GM10248 (cell line): ENCODE measurements around the gene CLEC11A.
A peak's percentile ranks its signal among the peaks of the same experiment; 100 is the strongest.

Experiments
- CTCF ChIA-PET: fragments of 300-600 bp; sonication (Branson Sonifier 250); formaldehyde crosslinking; extraction: SDS; loops from one replicate; lab custom pipeline; 2021; ENCODE audit warnings: antibody characterized with exemption; lab: Yijun Ruan, JAX
- POLR2A ChIA-PET: fragments of 350-650 bp; sonication (Branson Sonifier 250); formaldehyde crosslinking; extraction: SDS; loops from one replicate; lab custom pipeline; 2020; ENCODE audit warnings: antibody characterized with exemption; lab: Yijun Ruan, JAX
- DNase-seq: peaks from one replicate; pipeline ENCODE4 v3.0.0; 2012; ENCODE audit errors: extremely low spot score
- TF ChIP-seq, protein P1 (sequence below): IDR thresholded peaks from 2 replicates; pipeline ENCODE4 v1.5.1; 2012; ENCODE audit warnings: mild to moderate bottlenecking, low read depth; ENCODE audit errors: extremely low read depth, missing control alignments, control extremely low read depth

CLEC11A gene

DNA sequence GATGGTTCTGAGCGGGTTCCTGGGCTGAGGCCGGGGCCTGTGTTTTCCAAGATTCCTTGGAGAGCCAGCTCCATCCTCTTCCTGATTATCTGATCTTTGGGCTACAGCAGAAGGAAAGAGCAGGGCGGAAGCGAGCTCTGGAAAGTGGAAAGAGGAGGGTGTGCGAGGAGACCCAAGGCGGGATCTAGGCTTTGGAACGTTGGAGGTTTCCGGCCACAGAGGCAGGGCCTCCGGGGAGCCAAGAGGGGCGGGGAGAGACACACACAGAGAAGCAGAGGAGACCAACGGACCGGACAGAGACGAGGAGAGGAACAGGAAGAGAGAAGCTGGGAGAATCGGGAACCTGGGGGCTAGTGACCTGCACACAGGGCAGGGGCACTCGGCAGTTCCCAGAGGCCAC is at the start of gene CLEC11A:
Gene CLEC11A (plus strand): TSS at position 296 of the 400 bp plus-strand sequence. CDS start 162 bp downstream, outside the sequence.
- ChIA-PET CTCF (no interaction called here), POLR2A (no interaction called here)
- TF ChIP-seq, protein P1, sequence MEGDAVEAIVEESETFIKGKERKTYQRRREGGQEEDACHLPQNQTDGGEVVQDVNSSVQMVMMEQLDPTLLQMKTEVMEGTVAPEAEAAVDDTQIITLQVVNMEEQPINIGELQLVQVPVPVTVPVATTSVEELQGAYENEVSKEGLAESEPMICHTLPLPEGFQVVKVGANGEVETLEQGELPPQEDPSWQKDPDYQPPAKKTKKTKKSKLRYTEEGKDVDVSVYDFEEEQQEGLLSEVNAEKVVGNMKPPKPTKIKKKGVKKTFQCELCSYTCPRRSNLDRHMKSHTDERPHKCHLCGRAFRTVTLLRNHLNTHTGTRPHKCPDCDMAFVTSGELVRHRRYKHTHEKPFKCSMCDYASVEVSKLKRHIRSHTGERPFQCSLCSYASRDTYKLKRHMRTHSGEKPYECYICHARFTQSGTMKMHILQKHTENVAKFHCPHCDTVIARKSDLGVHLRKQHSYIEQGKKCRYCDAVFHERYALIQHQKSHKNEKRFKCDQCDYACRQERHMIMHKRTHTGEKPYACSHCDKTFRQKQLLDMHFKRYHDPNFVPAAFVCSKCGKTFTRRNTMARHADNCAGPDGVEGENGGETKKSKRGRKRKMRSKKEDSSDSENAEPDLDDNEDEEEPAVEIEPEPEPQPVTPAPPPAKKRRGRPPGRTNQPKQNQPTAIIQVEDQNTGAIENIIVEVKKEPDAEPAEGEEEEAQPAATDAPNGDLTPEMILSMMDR, result no peak
- no peak for DNase-seq

- POLR2A ChIA-PET, result no interaction called here
- CTCF ChIA-PET, result no interaction called here
- TF ChIP-seq, protein P1, result no peak
- DNase-seq, result no peak
Measured at GRCh38 chr19:50676625-50677197, 46.5 kb upstream of the CLEC11A start.

GRCh38 chr19:50677636-50678035 is 45.5 kb upstream of the CLEC11A start:
- TF ChIP-seq, protein P1, result no peak
- ChIA-PET POLR2A (no interaction called here), CTCF (no interaction called here)
- no peak for DNase-seq

DNA sequence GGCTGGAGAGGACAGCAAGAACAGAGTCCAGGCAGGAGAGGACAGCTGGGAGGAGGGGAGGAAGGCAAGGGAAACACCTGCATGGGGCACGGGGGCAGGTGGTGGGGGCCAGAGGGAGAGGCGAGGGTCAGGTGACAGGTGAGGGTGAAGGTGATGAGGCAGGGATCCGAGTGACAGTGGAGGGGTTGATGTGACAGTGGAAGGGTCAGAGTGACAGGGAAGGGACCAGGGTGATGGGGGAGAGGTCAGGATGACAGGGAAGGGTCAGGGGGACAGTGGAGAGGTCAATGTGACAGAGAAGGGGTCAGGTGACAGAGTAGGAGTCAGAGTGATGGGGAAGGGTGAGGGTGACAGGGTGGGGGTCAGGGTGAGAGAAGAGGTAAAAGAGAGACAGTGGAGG is 44.8 kb upstream of the CLEC11A start:
- TF ChIP-seq, protein P1, result no peak
- POLR2A ChIA-PET, result no interaction called here
- DNase-seq, result no peak
- CTCF ChIA-PET, result no interaction called here

DNA sequence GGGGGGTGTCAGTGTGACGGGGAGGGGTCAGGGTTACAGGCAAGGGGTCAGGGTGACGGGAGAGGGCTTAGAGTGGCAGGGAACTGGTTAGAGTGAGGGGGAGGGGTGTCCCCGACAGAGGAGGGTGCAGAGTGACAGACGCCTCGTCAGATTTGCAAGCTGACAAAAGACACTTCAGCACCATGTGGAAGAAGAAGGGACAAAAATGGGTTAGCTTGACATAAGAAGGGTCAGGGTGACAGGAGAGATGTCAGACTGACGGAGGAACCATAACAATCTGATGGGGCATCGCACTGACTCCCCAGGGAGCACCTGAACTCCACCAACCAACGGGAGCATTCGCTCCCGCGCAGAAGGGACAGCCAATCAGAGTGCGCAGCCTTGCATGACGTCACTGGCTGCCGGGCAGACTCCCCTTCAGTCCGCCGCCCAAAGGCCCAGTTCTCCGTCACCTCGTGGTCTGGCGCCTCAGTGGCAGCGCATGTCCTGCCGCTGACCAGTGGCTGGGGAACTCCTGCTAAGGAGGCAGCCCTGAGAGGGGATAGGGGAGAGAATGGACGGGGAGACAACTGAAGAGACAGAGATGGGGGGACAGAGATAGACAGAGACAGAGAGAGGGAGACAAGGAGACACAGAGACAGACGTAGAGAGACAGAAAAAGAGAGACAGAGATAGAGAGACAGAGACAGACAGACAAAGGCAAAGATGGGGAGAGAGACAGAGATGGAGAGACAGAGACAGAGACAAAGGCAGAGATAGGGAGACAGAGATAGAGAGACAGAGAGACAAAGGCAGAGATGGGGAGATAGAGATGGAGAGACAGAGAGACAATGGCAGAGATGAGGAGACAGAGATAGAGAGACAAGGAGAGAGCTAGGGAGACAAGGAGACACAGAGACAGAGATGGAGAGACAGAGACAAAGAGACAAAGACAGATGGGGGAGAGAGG is 43.7 kb upstream of the CLEC11A start:
- POLR2A ChIA-PET, result no interaction called here
- TF ChIP-seq, protein P1, result no peak
- peak; percentile 96 for DNase-seq
- CTCF ChIA-PET, result no interaction called here

- POLR2A ChIA-PET, result no interaction called here
- no peak for DNase-seq
- TF ChIP-seq, protein P1, result no peak
- CTCF ChIA-PET, result no interaction called here
Measured at GRCh38 chr19:50686310-50687032, 36.7 kb upstream of the CLEC11A start.
